Measurements from ENCODE around the gene ERP44.
A peak's percentile ranks its signal among the peaks of the same experiment; 100 is the strongest.

The ERP44 gene

GRCh38 chr9:100033877-100034551, 64.8 kb downstream of the ERP44 start:
- Histone ChIP-seq H3K27me3 (ENCODE audit: low read depth) (no peaks in the 10 kb centered on the region), H3K4me1 (peaks cover 17% of the 10 kb centered on the region), H3K36me3 (replicated peaks) (no peaks in the 10 kb centered on the region; the same call in 1 of the 2 replicates), H3K4me3 (no peak overlapping the region), H3K9me3 (no peaks in the 10 kb centered on the region; the same call in 1 of the 2 replicates)
- DNase-seq (ENCODE audit: low spot score in 2 of 2), result peak; percentile 14 to 42
- in situ Hi-C loops (cut with MboI; ENCODE audit: low sequenced_read_pairs), result no loop called here

- in situ Hi-C loops (cut with MboI; ENCODE audit: low sequenced_read_pairs), result no loop called here
These were observed 68.3 kb downstream of the ERP44 start for GRCh38 chr9:100030548-100030947.

GRCh38 chr9:100029251-100029650, 69.5 kb downstream of the ERP44 start:
- in situ Hi-C loops (cut with MboI; ENCODE audit: low sequenced_read_pairs), result no loop called here
- no peaks in the 10 kb centered on the region for H3K27me3 ChIP-seq (ENCODE audit: low read depth)
- no peaks in the 10 kb centered on the region for H3K9me3 ChIP-seq
- peaks cover 9% of the 10 kb centered on the region for H3K4me1 ChIP-seq
- DNase-seq (ENCODE audit: low spot score in 2 of 2), result no peak
- no peak overlapping the region for H3K4me3 ChIP-seq
- H3K36me3 ChIP-seq (replicated peaks), result no peaks in the 10 kb centered on the region

More at GRCh38 chr9:100030548-100030947, 68.3 kb downstream of the ERP44 start:
- Histone ChIP-seq H3K36me3 (replicated peaks) (no peaks in the 10 kb centered on the region), H3K27me3 (ENCODE audit: low read depth) (no peaks in the 10 kb centered on the region), H3K4me3 (no peak overlapping the region), H3K4me1 (peaks cover 17% of the 10 kb centered on the region), H3K9me3 (no peaks in the 10 kb centered on the region; the same call in 1 of the 2 replicates)
- DNase-seq (ENCODE audit: low spot score in 2 of 2), result no peak

- Histone ChIP-seq H3K27me3 (ENCODE audit: low read depth) (no peaks in the 10 kb centered on the region), H3K9me3 (no peaks in the 10 kb centered on the region), H3K4me1 (no peaks in the 10 kb centered on the region), H3K4me3 (no peak overlapping the region), H3K36me3 (replicated peaks) (no peaks in the 10 kb centered on the region)
- peak; percentile 63 to 82 for DNase-seq (ENCODE audit: low spot score in 2 of 2)
- in situ Hi-C loops (cut with MboI; ENCODE audit: low sequenced_read_pairs), result no loop called here
These were observed 70.5 kb downstream of the ERP44 start for GRCh38 chr9:100028201-100028784.

- in situ Hi-C loops (cut with MboI; ENCODE audit: low sequenced_read_pairs), result no loop called here
- H3K27me3 ChIP-seq (ENCODE audit: low read depth), result no peaks in the 10 kb centered on the region
- H3K9me3 ChIP-seq, result no peaks in the 10 kb centered on the region
- H3K4me1 ChIP-seq, result no peaks in the 10 kb centered on the region
- no peaks in the 10 kb centered on the region for H3K36me3 ChIP-seq (replicated peaks)
- no peak overlapping the region for H3K4me3 ChIP-seq
- no peak for DNase-seq (ENCODE audit: low spot score in 2 of 2)
These were observed 71.3 kb downstream of the ERP44 start for GRCh38 chr9:100027543-100027942.

GRCh38 chr9:100021931-100022330, 76.9 kb downstream of the ERP44 start:
- no peaks in the 10 kb centered on the region for H3K9me3 ChIP-seq
- no peak for DNase-seq (ENCODE audit: low spot score in 2 of 2)
- H3K4me1 ChIP-seq, result no peaks in the 10 kb centered on the region
- peaks cover 4% of the 10 kb centered on the region for H3K36me3 ChIP-seq (replicated peaks)
- no peak overlapping the region for H3K4me3 ChIP-seq
- H3K27me3 ChIP-seq (ENCODE audit: low read depth), result no peaks in the 10 kb centered on the region
- in situ Hi-C loops (cut with MboI; ENCODE audit: low sequenced_read_pairs), result loop anchor here (25.0 kb wide), 1 partner anchor 835 kb away; no protein-coding TSS in a partner anchor

- Histone ChIP-seq H3K27me3 (ENCODE audit: low read depth) (no peaks in the 10 kb centered on the region), H3K9me3 (no peaks in the 10 kb centered on the region), H3K36me3 (replicated peaks) (peaks cover 4% of the 10 kb centered on the region), H3K4me1 (peaks cover 4% of the 10 kb centered on the region), H3K4me3 (no peak overlapping the region)
- in situ Hi-C loops (cut with MboI; ENCODE audit: low sequenced_read_pairs), result loop anchor here (25.0 kb wide), 1 partner anchor 833 kb away; no protein-coding TSS in a partner anchor
- DNase-seq (ENCODE audit: low spot score in 2 of 2), result no peak
These were observed 78.5 kb downstream of the ERP44 start for GRCh38 chr9:100020121-100020795.

GRCh38 chr9:100019541-100019940, 79.3 kb downstream of the ERP44 start:
- no peak for DNase-seq (ENCODE audit: low spot score in 2 of 2)
- H3K4me1 ChIP-seq, result peaks cover 10% of the 10 kb centered on the region
- H3K27me3 ChIP-seq (ENCODE audit: low read depth), result no peaks in the 10 kb centered on the region
- in situ Hi-C loops (cut with MboI; ENCODE audit: low sequenced_read_pairs), result loop anchor here (25.0 kb wide), 1 partner anchor 832 kb away; no protein-coding TSS in a partner anchor
- no peak overlapping the region for H3K4me3 ChIP-seq
- peaks cover 4% of the 10 kb centered on the region for H3K36me3 ChIP-seq (replicated peaks)
- H3K9me3 ChIP-seq, result no peaks in the 10 kb centered on the region

GRCh38 chr9:100014846-100015245, 84.0 kb downstream of the ERP44 start:
- in situ Hi-C loops (cut with MboI; ENCODE audit: low sequenced_read_pairs), result loop anchor here (25.0 kb wide), 1 partner anchor 828 kb away; no protein-coding TSS in a partner anchor

GRCh38 chr9:100013573-100013972, 85.2 kb downstream of the ERP44 start:
- Histone ChIP-seq H3K36me3 (replicated peaks) (peaks cover 7% of the 10 kb centered on the region), H3K4me3 (no peak overlapping the region), H3K9me3 (no peaks in the 10 kb centered on the region), H3K4me1 (peaks cover 21% of the 10 kb centered on the region), H3K27me3 (ENCODE audit: low read depth) (no peaks in the 10 kb centered on the region)
- no peak for DNase-seq (ENCODE audit: low spot score in 2 of 2)
- in situ Hi-C loops (cut with MboI; ENCODE audit: low sequenced_read_pairs), result loop anchor here (25.0 kb wide), 1 partner anchor 826 kb away; no protein-coding TSS in a partner anchor

More at GRCh38 chr9:100014846-100015245, 84.0 kb downstream of the ERP44 start:
- Histone ChIP-seq H3K9me3 (no peaks in the 10 kb centered on the region), H3K27me3 (ENCODE audit: low read depth) (no peaks in the 10 kb centered on the region), H3K4me3 (no peak overlapping the region), H3K36me3 (replicated peaks) (peaks cover 7% of the 10 kb centered on the region), H3K4me1 (peaks cover 21% of the 10 kb centered on the region)
- DNase-seq (ENCODE audit: low spot score in 2 of 2), result peak; percentile 32 to 88

GRCh38 chr9:100012279-100012678, 86.5 kb downstream of the ERP44 start:
- H3K27me3 ChIP-seq (ENCODE audit: low read depth), result no peaks in the 10 kb centered on the region
- peaks cover 7% of the 10 kb centered on the region for H3K36me3 ChIP-seq (replicated peaks)
- in situ Hi-C loops (cut with MboI; ENCODE audit: low sequenced_read_pairs), result loop anchor here (25.0 kb wide), 1 partner anchor 825 kb away; no protein-coding TSS in a partner anchor
- peaks cover 21% of the 10 kb centered on the region for H3K4me1 ChIP-seq
- no peaks in the 10 kb centered on the region for H3K9me3 ChIP-seq
- no peak for DNase-seq (ENCODE audit: low spot score in 2 of 2)
- no peak overlapping the region for H3K4me3 ChIP-seq

GRCh38 chr9:100011062-100011681, 87.6 kb downstream of the ERP44 start:
- H3K9me3 ChIP-seq, result no peaks in the 10 kb centered on the region
- H3K4me3 ChIP-seq, result no peak overlapping the region
- in situ Hi-C loops (cut with MboI; ENCODE audit: low sequenced_read_pairs), result loop anchor here (25.0 kb wide), 1 partner anchor 824 kb away; no protein-coding TSS in a partner anchor
- no peaks in the 10 kb centered on the region for H3K27me3 ChIP-seq (ENCODE audit: low read depth)
- H3K4me1 ChIP-seq, result peaks cover 21% of the 10 kb centered on the region
- peak; percentile 41 to 56 for DNase-seq (ENCODE audit: low spot score in 2 of 2)
- peaks cover 7% of the 10 kb centered on the region for H3K36me3 ChIP-seq (replicated peaks)

- no peak for DNase-seq (ENCODE audit: low spot score in 2 of 2)
- H3K4me1 ChIP-seq, result no peaks in the 10 kb centered on the region
- in situ Hi-C loops (cut with MboI; ENCODE audit: low sequenced_read_pairs), result loop anchor here (25.0 kb wide), 1 partner anchor 812 kb away; no protein-coding TSS in a partner anchor
- H3K9me3 ChIP-seq, result no peaks in the 10 kb centered on the region
- H3K4me3 ChIP-seq, result no peak overlapping the region
- 0 out of 2 replicates have a peak, but pooled peaks cover under 1% of the 10 kb centered on the region for H3K36me3 ChIP-seq (replicated peaks)
- H3K27me3 ChIP-seq (ENCODE audit: low read depth), result no peaks in the 10 kb centered on the region
These were observed 99.0 kb downstream of the ERP44 start for GRCh38 chr9:99999797-100000196.

Data from HAP-1 (cell line).